Suprapubic skin (tissue), 4 donors: ENCODE results near the gene CATSPER1. TPM values are rescaled to one million over a fixed set of nuclear protein-coding genes. Genes with fewer than 3 reads are reported as not detected.

Experiments used
- DNase-seq, 2 donors: peaks; one replicate each; pipeline ENCODE4 v3.0.0-alpha.2; 2019; ENCODE audit warnings: low spot score in 2 of 2
- H3K27ac ChIP-seq: fragments of 200-600 bp; sonication (generic); one replicate; pipeline ENCODE4 v1.5.1; 2019
- H3K27me3 ChIP-seq: fragments of 200-600 bp; sonication (generic); one replicate; pipeline ENCODE4 v1.5.1; 2019
- H3K36me3 ChIP-seq: fragments of 200-600 bp; sonication (generic); one replicate; pipeline ENCODE4 v1.5.1; 2019
- H3K4me1 ChIP-seq: fragments of 200-600 bp; sonication (generic); one replicate; pipeline ENCODE4 v1.5.1; 2019
- H3K4me3 ChIP-seq: fragments of 200-600 bp; sonication (generic); one replicate; pipeline ENCODE4 v1.5.1; 2019; ENCODE audit warnings: mild to moderate bottlenecking
- H3K9me3 ChIP-seq: fragments of 200-600 bp; sonication (generic); one replicate; pipeline ENCODE4 v1.5.1; 2019
- CTCF ChIP-seq, 2 donors: fragments of 200-600 bp in 1 of 2; fragments of 450-650 bp in 1 of 2; sonication (generic) in 1 of 2; IDR thresholded peaks; one replicate each; pipeline ENCODE4 v1.5.1; 2016 to 2019; ENCODE audit warnings: antibody characterized with exemption in 2 of 2, mild to moderate bottlenecking in 1 of 2, moderate library complexity in 1 of 2
- EP300 ChIP-seq: sonication (generic); formaldehyde crosslinking; IDR thresholded peaks from one replicate; pipeline ENCODE4 v1.6.1; 2017; ENCODE audit warnings: antibody characterized with exemption
- POLR2A ChIP-seq, 2 donors: fragments of 450-650 bp; IDR thresholded peaks; one replicate each; pipeline ENCODE4 v1.6.1; 2017; ENCODE audit warnings: antibody characterized with exemption in 2 of 2, mild to moderate bottlenecking in 2 of 2, moderate library complexity in 2 of 2
- POLR2AphosphoS5 ChIP-seq, 3 donors: sonication (generic); formaldehyde crosslinking; IDR thresholded peaks; one replicate each; pipeline ENCODE4 v1.6.1; 2017; ENCODE audit warnings: antibody characterized with exemption in 3 of 3
- WGBS: methylation state at CpG from one replicate; pipeline ENCODE4 v1.1.5; 2018; 5-methylcytosine and 5-hydroxymethylcytosine counted together
- total RNA-seq, 4 donors: library from RNA; depleted of rRNA; stranded (reverse); fragments of >200 nt; gene quantifications; one replicate each; pipeline ENCODE4 v1.1.0, GENCODE V29; 2016

CATSPER1 gene
- total RNA-seq, 4 donors from 2014 or later: not detected

DNA sequence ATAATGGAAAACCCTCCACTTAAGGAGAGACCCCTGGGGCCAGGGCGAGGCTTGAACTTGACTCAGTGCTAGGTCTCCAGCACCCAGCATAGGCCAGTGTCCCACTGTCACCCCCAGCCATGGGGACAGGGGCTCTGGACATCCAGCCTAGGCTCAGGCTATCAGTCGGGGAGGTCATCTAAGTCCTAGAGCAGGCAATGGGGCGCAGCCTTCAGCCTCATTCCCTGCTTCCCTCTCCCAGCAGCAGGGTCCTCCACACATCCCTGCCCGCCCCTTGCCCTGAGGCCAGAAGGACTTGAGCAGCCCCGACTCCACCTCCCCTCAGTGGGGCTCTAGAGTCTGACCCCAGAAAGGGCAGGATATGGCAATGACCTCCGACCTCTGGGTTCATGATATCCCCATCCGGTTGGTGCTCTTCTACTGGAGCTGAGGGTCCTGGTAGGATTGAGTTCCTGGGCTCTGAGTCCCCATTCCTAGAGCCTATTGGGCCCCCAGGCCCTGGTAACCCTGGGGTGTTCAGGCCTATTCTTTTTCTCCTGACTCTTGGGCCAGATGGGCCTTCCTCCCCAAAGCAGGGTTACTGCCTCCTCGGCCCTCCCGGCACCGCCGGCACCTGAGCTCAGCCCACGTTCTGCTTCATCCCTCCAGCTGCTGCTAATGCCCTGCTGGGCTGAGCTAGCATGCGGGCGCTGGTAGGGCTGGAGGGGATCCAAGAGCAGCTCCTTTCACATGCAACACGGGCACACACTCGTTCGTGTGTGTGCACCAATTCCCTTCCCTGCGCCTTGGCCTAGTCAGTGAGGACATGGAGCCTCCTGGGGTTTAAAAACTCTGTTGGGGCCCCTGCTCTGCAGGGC is 10.1 kb downstream of the CATSPER1 start:
- WGBS: 61% methylated on average over 12 of the region's 18 CpGs
- H3K4me3 ChIP-seq: no peak overlapping the region
- H3K4me1 ChIP-seq: peaks cover 18% of the 10 kb centered on the region
- H3K9me3 ChIP-seq: no peaks in the 10 kb centered on the region
- H3K27ac ChIP-seq: no peak overlapping the region
- no peak for TF ChIP-seq POLR2A (IDR thresholded peaks at IDR 0.05)
- no peak for TF ChIP-seq EP300
- no peak for TF ChIP-seq POLR2AphosphoS5 (IDR thresholded peaks at IDR 0.05)
- TF ChIP-seq CTCF (IDR thresholded peaks at IDR 0.05): no peak
- DNase-seq: no peak
- H3K36me3 ChIP-seq: no peaks in the 10 kb centered on the region
- H3K27me3 ChIP-seq: peaks cover 21% of the 10 kb centered on the region

DNA sequence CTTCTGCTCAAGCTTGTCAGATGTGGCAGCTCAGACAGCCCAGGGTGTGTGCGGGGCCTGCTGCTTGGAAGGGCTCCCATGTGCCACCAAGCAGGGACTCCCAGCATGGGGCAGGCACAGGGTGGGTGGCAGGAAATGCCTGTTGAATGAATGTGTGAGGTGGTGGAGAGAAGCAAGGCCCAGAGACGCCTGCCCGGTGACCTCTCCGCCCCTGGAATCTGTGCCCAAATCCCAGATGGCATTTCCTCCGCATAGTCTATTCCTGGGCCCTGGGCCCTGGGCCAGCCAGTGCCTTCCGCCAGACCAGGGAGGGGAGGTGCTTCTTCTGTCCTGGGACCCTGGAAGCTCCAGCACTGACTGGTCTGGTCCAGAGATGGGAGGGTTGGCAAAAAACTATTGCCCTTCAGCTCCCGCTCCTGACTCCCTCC is 10.8 kb downstream of the CATSPER1 start:
- Histone ChIP-seq H3K9me3 (no peaks in the 10 kb centered on the region), H3K4me3 (no peak overlapping the region), H3K27ac (no peak overlapping the region), H3K4me1 (peaks cover 18% of the 10 kb centered on the region), H3K36me3 (no peaks in the 10 kb centered on the region), H3K27me3 (peaks cover 21% of the 10 kb centered on the region)
- TF ChIP-seq POLR2A (IDR thresholded peaks at IDR 0.05): no peak
- TF ChIP-seq EP300: no peak
- TF ChIP-seq CTCF (IDR thresholded peaks at IDR 0.05): no peak
- no peak for TF ChIP-seq POLR2AphosphoS5 (IDR thresholded peaks at IDR 0.05)
- WGBS: 56% methylated on average over 6 of the region's 7 CpGs
- no peak for DNase-seq

DNA sequence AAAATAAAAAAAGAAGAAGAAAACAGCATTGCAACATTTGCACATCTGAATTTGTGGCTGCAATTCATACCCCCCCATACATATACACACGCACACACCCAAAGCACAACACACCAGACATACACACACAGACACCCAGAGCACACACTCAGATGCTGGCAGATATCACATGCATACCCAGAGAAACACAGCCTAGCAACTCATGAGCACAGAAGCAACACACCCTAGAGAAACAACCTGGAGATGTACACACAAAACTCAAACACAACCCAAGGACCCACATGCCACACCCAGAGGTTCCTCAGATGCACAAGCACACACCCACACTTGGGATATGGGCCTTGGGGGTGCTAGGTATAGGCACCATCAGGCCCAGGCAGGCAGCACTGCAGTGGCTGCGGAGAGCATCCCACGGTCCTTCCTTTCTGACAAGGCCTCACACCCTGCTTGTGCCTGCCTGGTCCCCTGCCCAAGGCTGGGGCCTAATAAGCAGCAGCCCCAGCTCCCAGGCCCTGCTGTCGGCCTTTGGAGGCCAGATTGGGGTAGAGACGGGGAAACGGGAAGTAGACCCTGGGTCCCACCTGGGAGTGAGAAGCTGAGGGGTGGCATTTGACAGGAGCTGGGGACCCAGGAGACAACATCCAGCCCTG is 11.3 kb downstream of the CATSPER1 start:
- 89% methylated on average over 3 of the region's 6 CpGs for WGBS
- Histone ChIP-seq H3K27ac (no peak overlapping the region), H3K4me1 (peaks cover 18% of the 10 kb centered on the region), H3K36me3 (no peaks in the 10 kb centered on the region), H3K9me3 (no peaks in the 10 kb centered on the region), H3K4me3 (no peak overlapping the region), H3K27me3 (peaks cover 21% of the 10 kb centered on the region)
- TF ChIP-seq EP300 (no peak), POLR2AphosphoS5 (IDR thresholded peaks at IDR 0.05) (no peak), POLR2A (IDR thresholded peaks at IDR 0.05) (no peak), CTCF (IDR thresholded peaks at IDR 0.05) (no peak)
- DNase-seq: no peak

GRCh38 chr11:66013762-66014100 is 12.5 kb downstream of the CATSPER1 start:
- TF ChIP-seq POLR2AphosphoS5 (IDR thresholded peaks at IDR 0.05): no peak
- TF ChIP-seq POLR2A (IDR thresholded peaks at IDR 0.05): no peak
- TF ChIP-seq CTCF (IDR thresholded peaks at IDR 0.05): no peak
- TF ChIP-seq EP300: no peak
- Histone ChIP-seq H3K4me1 (peaks cover 21% of the 10 kb centered on the region), H3K36me3 (no peaks in the 10 kb centered on the region), H3K27ac (no peak overlapping the region), H3K9me3 (no peaks in the 10 kb centered on the region), H3K27me3 (peaks cover 21% of the 10 kb centered on the region), H3K4me3 (no peak overlapping the region)
- DNase-seq: no peak
- WGBS: 77% methylated on average over 6 of the region's 7 CpGs
